Lower leg skin (tissue), 3 donors: ENCODE measurements around the gene EP300.

Source experiments
- POLR2A ChIP-seq, 2 donors: fragments of 450-650 bp; IDR thresholded peaks; one replicate each; pipeline ENCODE4 v1.6.1; 2016 to 2017; ENCODE audit warnings: antibody characterized with exemption in 2 of 2, mild to moderate bottlenecking in 1 of 2, moderate library complexity in 1 of 2
- TF ChIP-seq, protein P1 (sequence below), 3 donors: fragments of 450-650 bp; IDR thresholded peaks; one replicate each; pipeline ENCODE4 v1.5.1; 2016; ENCODE audit warnings: antibody characterized with exemption in 3 of 3, mild to moderate bottlenecking in 3 of 3, moderate library complexity in 2 of 3

DNA sequence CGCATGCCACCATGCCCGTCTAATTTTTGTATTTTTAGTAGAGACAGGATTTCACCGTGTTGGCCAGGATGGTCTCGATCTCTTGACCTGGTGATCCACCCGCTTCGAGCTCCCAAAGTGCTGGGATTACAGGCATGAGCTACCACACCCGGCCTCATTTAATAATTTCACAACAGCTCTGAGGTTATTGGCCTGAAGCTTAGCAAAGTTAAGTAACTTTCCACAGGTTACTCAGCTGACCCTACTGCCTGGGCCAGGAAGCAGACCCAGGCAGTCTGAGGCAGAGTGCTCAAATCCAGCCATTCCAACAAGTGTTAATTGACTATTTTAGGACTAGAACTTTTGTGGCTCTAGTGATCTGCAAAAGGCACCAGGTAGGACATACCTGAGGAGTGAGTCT, 60.5 kb downstream of the EP300 start:
- TF ChIP-seq, protein P1, sequence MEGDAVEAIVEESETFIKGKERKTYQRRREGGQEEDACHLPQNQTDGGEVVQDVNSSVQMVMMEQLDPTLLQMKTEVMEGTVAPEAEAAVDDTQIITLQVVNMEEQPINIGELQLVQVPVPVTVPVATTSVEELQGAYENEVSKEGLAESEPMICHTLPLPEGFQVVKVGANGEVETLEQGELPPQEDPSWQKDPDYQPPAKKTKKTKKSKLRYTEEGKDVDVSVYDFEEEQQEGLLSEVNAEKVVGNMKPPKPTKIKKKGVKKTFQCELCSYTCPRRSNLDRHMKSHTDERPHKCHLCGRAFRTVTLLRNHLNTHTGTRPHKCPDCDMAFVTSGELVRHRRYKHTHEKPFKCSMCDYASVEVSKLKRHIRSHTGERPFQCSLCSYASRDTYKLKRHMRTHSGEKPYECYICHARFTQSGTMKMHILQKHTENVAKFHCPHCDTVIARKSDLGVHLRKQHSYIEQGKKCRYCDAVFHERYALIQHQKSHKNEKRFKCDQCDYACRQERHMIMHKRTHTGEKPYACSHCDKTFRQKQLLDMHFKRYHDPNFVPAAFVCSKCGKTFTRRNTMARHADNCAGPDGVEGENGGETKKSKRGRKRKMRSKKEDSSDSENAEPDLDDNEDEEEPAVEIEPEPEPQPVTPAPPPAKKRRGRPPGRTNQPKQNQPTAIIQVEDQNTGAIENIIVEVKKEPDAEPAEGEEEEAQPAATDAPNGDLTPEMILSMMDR (IDR thresholded peaks at IDR 0.05), result no peak
- TF ChIP-seq POLR2A (IDR thresholded peaks at IDR 0.05), result no peak
